ENCODE data around the gene DHRSX.

GRCh38 chrX:2320580-2321327 lies 180.0 kb downstream of the DHRSX start:
- TF ChIP-seq, protein P1, sequence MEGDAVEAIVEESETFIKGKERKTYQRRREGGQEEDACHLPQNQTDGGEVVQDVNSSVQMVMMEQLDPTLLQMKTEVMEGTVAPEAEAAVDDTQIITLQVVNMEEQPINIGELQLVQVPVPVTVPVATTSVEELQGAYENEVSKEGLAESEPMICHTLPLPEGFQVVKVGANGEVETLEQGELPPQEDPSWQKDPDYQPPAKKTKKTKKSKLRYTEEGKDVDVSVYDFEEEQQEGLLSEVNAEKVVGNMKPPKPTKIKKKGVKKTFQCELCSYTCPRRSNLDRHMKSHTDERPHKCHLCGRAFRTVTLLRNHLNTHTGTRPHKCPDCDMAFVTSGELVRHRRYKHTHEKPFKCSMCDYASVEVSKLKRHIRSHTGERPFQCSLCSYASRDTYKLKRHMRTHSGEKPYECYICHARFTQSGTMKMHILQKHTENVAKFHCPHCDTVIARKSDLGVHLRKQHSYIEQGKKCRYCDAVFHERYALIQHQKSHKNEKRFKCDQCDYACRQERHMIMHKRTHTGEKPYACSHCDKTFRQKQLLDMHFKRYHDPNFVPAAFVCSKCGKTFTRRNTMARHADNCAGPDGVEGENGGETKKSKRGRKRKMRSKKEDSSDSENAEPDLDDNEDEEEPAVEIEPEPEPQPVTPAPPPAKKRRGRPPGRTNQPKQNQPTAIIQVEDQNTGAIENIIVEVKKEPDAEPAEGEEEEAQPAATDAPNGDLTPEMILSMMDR (IDR thresholded peaks at IDR 0.05), result no peak
- TF ChIP-seq POLR2AphosphoS5 (IDR thresholded peaks at IDR 0.05), result peak in 1 of 2 donors; percentile 52
- no peak for TF ChIP-seq EP300 (IDR thresholded peaks at IDR 0.05)

All from esophagus muscularis mucosa (tissue), 4 donors.